Endothelial cell (in vitro differentiated cells): ENCODE results near the gene SLCO1B1. TPM values are rescaled to one million over a fixed set of nuclear protein-coding genes. Genes with fewer than 3 reads are reported as not detected.
"Not testable (repeated sequence)": the region's sequence is repeated elsewhere in the genome, so short reads cannot be mapped to it uniquely, and the experiment has no call there.

ENCODE experiments used
- DNase-seq: peaks from one replicate; pipeline ENCODE4 v3.0.0; 2021; ENCODE audit warnings: low spot score
- H3K27ac Mint-ChIP-seq: one replicate; pipeline ENCODE4 v1.8.0; 2021; ENCODE audit warnings: mixed read lengths, inconsistent platforms; ENCODE audit not compliant: unreplicated experiment
- H3K27me3 Mint-ChIP-seq: one replicate; pipeline ENCODE4 v1.8.0; 2021; ENCODE audit warnings: mild to moderate bottlenecking, moderate library complexity, mixed read lengths, inconsistent platforms; ENCODE audit not compliant: unreplicated experiment
- H3K36me3 Mint-ChIP-seq: one replicate; pipeline ENCODE4 v1.8.0; 2021; ENCODE audit warnings: mild to moderate bottlenecking, low read depth, mixed read lengths, inconsistent platforms; ENCODE audit not compliant: unreplicated experiment
- H3K4me1 Mint-ChIP-seq: one replicate; pipeline ENCODE4 v1.8.0; 2021; ENCODE audit warnings: mild to moderate bottlenecking, mixed read lengths, inconsistent platforms; ENCODE audit not compliant: unreplicated experiment
- H3K4me3 Mint-ChIP-seq: one replicate; pipeline ENCODE4 v1.8.0; 2021; ENCODE audit warnings: mild to moderate bottlenecking, mixed read lengths, inconsistent platforms; ENCODE audit not compliant: unreplicated experiment
- H3K9me3 Mint-ChIP-seq: one replicate; pipeline ENCODE4 v1.8.0; 2021; ENCODE audit warnings: mixed read lengths, inconsistent platforms; ENCODE audit not compliant: unreplicated experiment
- total RNA-seq: library from RNA; stranded (reverse); fragmentation: NEBNext Ultra II Directional; extraction: Animal tissue kit (Norgen Biotek cat#: 25700); gene quantifications from one replicate; pipeline ENCODE4 v1.2.1, GENCODE V29; 2021; ENCODE audit not compliant: unreplicated experiment
- TF ChIP-seq, protein P1 (sequence below): fragments of 200-600 bp; sonication (generic); IDR thresholded peaks from one replicate; pipeline ENCODE4 v1.5.0; 2021; ENCODE audit warnings: antibody characterized with exemption; ENCODE audit not compliant: unreplicated experiment

The SLCO1B1 gene
- total RNA-seq, 1 donor from 2014 or later, result not detected

- no peaks in the 10 kb centered on the region for H3K27me3 Mint-ChIP-seq
- no peaks in the 10 kb centered on the region for H3K36me3 Mint-ChIP-seq
- H3K4me3 Mint-ChIP-seq, result no peak overlapping the region
- DNase-seq, result no peak
- H3K9me3 Mint-ChIP-seq, result no peaks in the 10 kb centered on the region
- TF ChIP-seq, protein P1, sequence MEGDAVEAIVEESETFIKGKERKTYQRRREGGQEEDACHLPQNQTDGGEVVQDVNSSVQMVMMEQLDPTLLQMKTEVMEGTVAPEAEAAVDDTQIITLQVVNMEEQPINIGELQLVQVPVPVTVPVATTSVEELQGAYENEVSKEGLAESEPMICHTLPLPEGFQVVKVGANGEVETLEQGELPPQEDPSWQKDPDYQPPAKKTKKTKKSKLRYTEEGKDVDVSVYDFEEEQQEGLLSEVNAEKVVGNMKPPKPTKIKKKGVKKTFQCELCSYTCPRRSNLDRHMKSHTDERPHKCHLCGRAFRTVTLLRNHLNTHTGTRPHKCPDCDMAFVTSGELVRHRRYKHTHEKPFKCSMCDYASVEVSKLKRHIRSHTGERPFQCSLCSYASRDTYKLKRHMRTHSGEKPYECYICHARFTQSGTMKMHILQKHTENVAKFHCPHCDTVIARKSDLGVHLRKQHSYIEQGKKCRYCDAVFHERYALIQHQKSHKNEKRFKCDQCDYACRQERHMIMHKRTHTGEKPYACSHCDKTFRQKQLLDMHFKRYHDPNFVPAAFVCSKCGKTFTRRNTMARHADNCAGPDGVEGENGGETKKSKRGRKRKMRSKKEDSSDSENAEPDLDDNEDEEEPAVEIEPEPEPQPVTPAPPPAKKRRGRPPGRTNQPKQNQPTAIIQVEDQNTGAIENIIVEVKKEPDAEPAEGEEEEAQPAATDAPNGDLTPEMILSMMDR, result no peak
- H3K27ac Mint-ChIP-seq, result no peak overlapping the region
- no peaks in the 10 kb centered on the region for H3K4me1 Mint-ChIP-seq
These were observed 13.3 kb downstream of the SLCO1B1 start for GRCh38 chr12:21144309-21144708.

DNA sequence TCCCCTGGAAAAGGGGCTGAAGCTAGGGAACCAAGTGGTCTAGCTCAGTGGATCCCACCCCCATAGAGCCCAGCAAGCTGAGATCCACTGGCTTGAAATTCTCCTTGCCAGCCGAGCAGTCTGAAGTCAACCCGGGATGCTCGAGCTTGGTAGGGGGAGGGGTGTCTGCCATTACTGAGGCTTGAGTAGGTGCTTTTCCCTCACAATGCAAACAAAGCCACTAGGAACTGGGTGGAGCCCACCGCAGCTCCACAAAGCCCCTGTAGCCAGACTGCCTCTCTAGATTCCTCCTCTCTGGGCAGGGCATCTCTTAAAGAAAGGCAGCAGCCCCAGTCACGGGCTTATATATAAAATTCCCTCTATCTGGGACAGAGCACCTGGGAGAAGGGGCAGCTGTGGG is 18.9 kb downstream of the SLCO1B1 start:
- not testable (repeated sequence) for H3K4me1 Mint-ChIP-seq, H3K27ac Mint-ChIP-seq, H3K4me3 Mint-ChIP-seq, DNase-seq, H3K9me3 Mint-ChIP-seq, H3K27me3 Mint-ChIP-seq, H3K36me3 Mint-ChIP-seq

- H3K36me3 Mint-ChIP-seq, result no peaks in the 10 kb centered on the region
- no peaks in the 10 kb centered on the region for H3K4me1 Mint-ChIP-seq
- no peak overlapping the region for H3K4me3 Mint-ChIP-seq
- H3K9me3 Mint-ChIP-seq, result no peaks in the 10 kb centered on the region
- DNase-seq, result no peak
- no peaks in the 10 kb centered on the region for H3K27me3 Mint-ChIP-seq
- H3K27ac Mint-ChIP-seq, result no peak overlapping the region
- TF ChIP-seq, protein P1, result no peak
These were observed 20.2 kb downstream of the SLCO1B1 start for GRCh38 chr12:21151184-21151583.

GRCh38 chr12:21155522-21156351 is 24.7 kb downstream of the SLCO1B1 start:
- no peaks in the 10 kb centered on the region for H3K36me3 Mint-ChIP-seq
- H3K4me3 Mint-ChIP-seq, result no peak overlapping the region
- TF ChIP-seq, protein P1, result no peak
- no peaks in the 10 kb centered on the region for H3K27me3 Mint-ChIP-seq
- H3K4me1 Mint-ChIP-seq, result no peaks in the 10 kb centered on the region
- DNase-seq, result no peak
- H3K27ac Mint-ChIP-seq, result no peak overlapping the region
- H3K9me3 Mint-ChIP-seq, result no peaks in the 10 kb centered on the region

DNA sequence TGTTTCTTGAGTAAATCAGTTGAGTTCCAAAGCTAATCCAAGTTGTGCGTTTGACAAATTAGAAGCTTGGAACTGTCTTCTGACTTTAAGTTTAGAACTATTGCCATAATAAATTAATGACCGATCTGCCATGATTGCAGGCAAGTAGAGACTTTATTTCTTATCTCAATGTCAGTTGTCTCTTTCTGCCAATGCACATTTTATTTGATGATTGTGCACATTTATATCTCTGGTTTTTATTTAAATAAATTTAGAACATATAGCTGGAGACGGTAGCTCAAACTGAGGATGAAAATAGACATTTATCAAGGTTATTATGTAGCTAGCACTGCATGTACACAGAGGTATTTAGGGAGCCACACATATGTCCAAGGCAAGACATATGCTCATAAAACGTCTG is 34.1 kb downstream of the SLCO1B1 start:
- Mint-ChIP-seq H3K27me3 (no peaks in the 10 kb centered on the region), H3K36me3 (no peaks in the 10 kb centered on the region), H3K4me3 (no peak overlapping the region), H3K27ac (no peak overlapping the region), H3K4me1 (no peaks in the 10 kb centered on the region), H3K9me3 (no peaks in the 10 kb centered on the region)
- TF ChIP-seq, protein P1, result no peak
- DNase-seq, result no peak
